Neuronal stem cell (in vitro differentiated cells): Measurements from ENCODE around the gene CCL1.

ENCODE experiments used
- DNase-seq: peaks from one replicate; pipeline ENCODE4 v3.0.0-alpha.2; 2013; ENCODE audit warnings: low spot score
- H2AFZ ChIP-seq: one replicate; pipeline ENCODE4 v1.6.1; 2013; ENCODE audit warnings: mild to moderate bottlenecking, low read length, inconsistent platforms
- H2AK5ac ChIP-seq: 2 replicates; pipeline ENCODE4 v1.6.1; 2013; ENCODE audit warnings: low read depth, mild to moderate bottlenecking, inconsistent platforms, low read length, moderate library complexity, mixed read lengths
- H2BK120ac ChIP-seq: 2 replicates; pipeline ENCODE4 v1.6.1; 2013; ENCODE audit warnings: low read depth, mild to moderate bottlenecking, inconsistent platforms, low read length, moderate library complexity, mixed read lengths
- H2BK12ac ChIP-seq: one replicate; pipeline ENCODE4 v1.6.1; 2013; ENCODE audit warnings: low read length, inconsistent platforms
- H2BK15ac ChIP-seq: 2 replicates; pipeline ENCODE4 v1.6.1; 2013; ENCODE audit warnings: mild to moderate bottlenecking, low read length, inconsistent platforms, mixed read lengths
- H2BK5ac ChIP-seq: one replicate; pipeline ENCODE4 v1.6.1; 2013; ENCODE audit warnings: inconsistent platforms, mild to moderate bottlenecking, low read length, moderate library complexity
- H3K14ac ChIP-seq: one replicate; pipeline ENCODE4 v1.6.1; 2013; ENCODE audit warnings: low read length, inconsistent platforms
- H3K18ac ChIP-seq: 2 replicates; pipeline ENCODE4 v1.6.1; 2013; ENCODE audit warnings: low read length, inconsistent platforms
- H3K23ac ChIP-seq: 2 replicates; pipeline ENCODE4 v1.6.1; 2013; ENCODE audit warnings: low read depth, mild to moderate bottlenecking, mixed read lengths, low read length, inconsistent platforms; ENCODE audit not compliant: poor library complexity
- H3K27ac ChIP-seq: replicated peaks from 3 replicates; pipeline ENCODE4 v1.5.1; 2013; ENCODE audit warnings: low read length, inconsistent platforms
- H3K27me3 ChIP-seq, 3 experiments: 2 replicates each; pipeline ENCODE4 v1.6.1; 2013; ENCODE audit warnings: low read length in 3 of 3, mild to moderate bottlenecking in 2 of 3, inconsistent platforms in 1 of 3, low read depth in 1 of 3, mixed read lengths in 1 of 3, moderate library complexity in 1 of 3; ENCODE audit not compliant: control insufficient read depth in 3 of 3, insufficient read depth in 3 of 3
- H3K36me3 ChIP-seq, 2 donors: replicated peaks in 1 of 2; 2 replicates each; pipeline ENCODE4 v1.6.1; 2013; ENCODE audit warnings: low read length in 2 of 2; ENCODE audit not compliant: control insufficient read depth in 2 of 2, insufficient read depth in 2 of 2
- H3K4ac ChIP-seq: 2 replicates; pipeline ENCODE4 v1.6.1; 2013; ENCODE audit warnings: inconsistent platforms, mild to moderate bottlenecking, low read length, moderate library complexity
- H3K4me1 ChIP-seq, 2 donors: 1 replicate in 1 of 2; 2 replicates in 1 of 2; pipeline ENCODE4 v1.6.1; 2013; ENCODE audit warnings: low read length in 2 of 2, low read depth in 1 of 2; ENCODE audit not compliant: control insufficient read depth in 2 of 2, insufficient read depth in 1 of 2
- H3K4me2 ChIP-seq: one replicate; pipeline ENCODE4 v1.6.1; 2013; ENCODE audit warnings: mild to moderate bottlenecking, low read length, inconsistent platforms; ENCODE audit not compliant: insufficient read depth, poor library complexity, severe bottlenecking
- H3K4me3 ChIP-seq, 2 donors: 2 replicates each; pipeline ENCODE4 v1.5.1; 2013; ENCODE audit warnings: low read length in 2 of 2, mild to moderate bottlenecking in 2 of 2, inconsistent platforms in 1 of 2, moderate library complexity in 1 of 2
- H3K79me1 ChIP-seq: one replicate; pipeline ENCODE4 v1.6.1; 2013; ENCODE audit warnings: low read depth, mild to moderate bottlenecking, inconsistent platforms, low read length, moderate library complexity
- H3K9ac ChIP-seq: one replicate; pipeline ENCODE4 v1.6.1; 2013; ENCODE audit warnings: mild to moderate bottlenecking, low read depth, low read length, inconsistent platforms; ENCODE audit not compliant: poor library complexity
- H3K9me3 ChIP-seq, 2 donors: replicated peaks in 1 of 2; 2 replicates each; pipeline versions ENCODE3 to v1.6.1; 2013; ENCODE audit warnings: low read length in 2 of 2, mild to moderate bottlenecking in 2 of 2, inconsistent platforms in 1 of 2, low read depth in 1 of 2, mixed read lengths in 1 of 2, moderate library complexity in 1 of 2; ENCODE audit not compliant: control insufficient read depth in 2 of 2, insufficient read depth in 1 of 2
- H4K8ac ChIP-seq: one replicate; pipeline ENCODE4 v1.6.1; 2013; ENCODE audit warnings: low read depth, mild to moderate bottlenecking, inconsistent platforms, low read length, moderate library complexity
- H4K91ac ChIP-seq: one replicate; pipeline ENCODE4 v1.6.1; 2013; ENCODE audit warnings: low read length, low read depth, mild to moderate bottlenecking, inconsistent platforms; ENCODE audit not compliant: poor library complexity
- WGBS, 2 donors: extraction: QIAGEN DNeasy Blood & Tissue Kit; methylation state at CpG; one replicate each; pipeline ENCODE4 v1.1.7; 2013; ENCODE audit warnings: missing lambda C conversion rate in 2 of 2, mixed read lengths in 1 of 2; ENCODE audit not compliant: insufficient read length in 2 of 2, insufficient replicate concordance in 1 of 2; ENCODE audit errors: extremely low coverage in 2 of 2; 5-methylcytosine and 5-hydroxymethylcytosine counted together

The CCL1 gene

DNA sequence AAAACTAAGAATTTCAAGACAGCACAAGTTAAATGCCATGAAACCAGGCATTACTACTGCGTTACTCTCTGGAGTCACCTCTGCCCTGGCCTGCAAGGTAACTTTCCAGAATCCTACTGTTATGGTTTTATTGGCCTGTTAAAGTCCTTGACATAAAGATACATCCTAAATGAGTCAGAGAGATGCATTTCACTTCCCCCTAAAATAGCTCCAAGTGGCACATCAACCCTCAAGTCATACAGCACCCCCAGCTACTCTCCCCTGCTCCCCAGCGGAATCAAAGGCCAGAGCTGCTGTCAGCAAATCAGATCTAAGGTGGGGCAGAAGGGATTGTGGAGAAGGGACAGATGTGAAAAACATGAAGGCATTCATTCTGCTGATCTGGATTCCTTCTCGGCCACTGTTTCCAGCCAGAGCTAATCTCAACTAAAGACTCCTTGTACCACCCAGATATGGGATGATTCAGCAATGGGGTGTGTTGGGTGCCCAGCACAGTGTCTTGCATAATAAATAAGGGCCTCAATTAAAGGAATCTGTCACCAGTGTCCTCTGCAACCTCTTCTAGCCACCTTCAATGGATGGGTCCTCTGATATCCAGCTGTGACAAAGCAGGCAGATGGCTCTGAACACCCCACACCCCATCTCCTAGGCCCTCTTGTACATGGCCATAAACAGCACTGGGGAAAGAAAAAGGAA is 8.5 kb upstream of the CCL1 start:
- Histone ChIP-seq H3K18ac (no peak overlapping the region), H3K79me1 (no peaks in the 10 kb centered on the region), H3K9me3 (no peaks in the 10 kb centered on the region), H3K4me2 (no peak overlapping the region), H4K91ac (no peak overlapping the region), H2BK120ac (no peak overlapping the region), H3K4ac (no peak overlapping the region), H3K4me3 (no peak overlapping the region), H3K14ac (no peak overlapping the region), H3K27me3 (no peaks in the 10 kb centered on the region), H2BK5ac (no peak overlapping the region), H2BK12ac (no peak overlapping the region), H3K36me3 (no peaks in the 10 kb centered on the region), H3K4me1 (no peaks in the 10 kb centered on the region), H4K8ac (no peak overlapping the region), H2AFZ (no peak overlapping the region), H2BK15ac (no peak overlapping the region), H3K9ac (no peak overlapping the region), H2AK5ac (no peak overlapping the region), H3K27ac (no peak overlapping the region), H3K23ac (no peak overlapping the region)
- no CpG with 5 or more reads among the region's 3 CpGs for WGBS, 2 donors
- no peak for DNase-seq

DNA sequence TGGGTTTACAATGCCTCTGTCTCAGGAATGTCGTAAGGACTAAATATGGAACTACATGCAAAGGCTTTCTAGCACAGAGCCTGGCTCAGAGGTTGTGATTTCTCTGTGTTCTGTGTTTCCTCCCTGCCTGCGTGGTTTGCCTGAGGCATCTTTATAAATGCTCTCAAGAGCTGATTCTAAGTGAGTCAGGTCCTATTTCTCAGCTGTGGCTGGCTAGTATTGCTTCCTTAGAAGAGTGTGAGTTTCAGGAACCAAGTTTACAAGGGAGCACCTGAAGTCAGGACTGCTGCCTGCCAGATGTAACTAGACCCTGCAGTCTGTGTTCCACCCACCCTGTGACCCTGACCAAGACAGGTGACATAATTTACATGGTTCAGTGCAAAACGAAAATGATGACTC is 8.0 kb upstream of the CCL1 start:
- Histone ChIP-seq H2BK12ac (no peak overlapping the region), H3K14ac (no peak overlapping the region), H3K4me1 (no peaks in the 10 kb centered on the region), H2BK15ac (no peak overlapping the region), H3K4me3 (no peak overlapping the region), H3K9me3 (no peaks in the 10 kb centered on the region), H3K9ac (no peak overlapping the region), H3K27me3 (no peaks in the 10 kb centered on the region), H3K4ac (no peak overlapping the region), H4K91ac (no peak overlapping the region), H3K18ac (no peak overlapping the region), H4K8ac (no peak overlapping the region), H2AFZ (no peak overlapping the region), H3K27ac (no peak overlapping the region), H3K36me3 (no peaks in the 10 kb centered on the region), H3K79me1 (no peaks in the 10 kb centered on the region), H2BK5ac (no peak overlapping the region), H2BK120ac (no peak overlapping the region), H3K4me2 (no peak overlapping the region), H2AK5ac (no peak overlapping the region), H3K23ac (no peak overlapping the region)
- no peak for DNase-seq
- WGBS, 2 donors = no CpG with 5 or more reads among the region's 3 CpGs

GRCh38 chr17:34370376-34370996 is 7.5 kb upstream of the CCL1 start:
- no peak overlapping the region for H3K9ac ChIP-seq
- H3K4me3 ChIP-seq = no peak overlapping the region
- H2BK5ac ChIP-seq = no peak overlapping the region
- no peak overlapping the region for H3K14ac ChIP-seq
- H3K18ac ChIP-seq = no peak overlapping the region
- no peaks in the 10 kb centered on the region for H3K27me3 ChIP-seq
- no peak overlapping the region for H3K4me2 ChIP-seq
- H3K4me1 ChIP-seq = no peaks in the 10 kb centered on the region
- H2BK12ac ChIP-seq = no peak overlapping the region
- H2BK120ac ChIP-seq = no peak overlapping the region
- H3K9me3 ChIP-seq = no peaks in the 10 kb centered on the region
- WGBS, 2 donors = no CpG with 5 or more reads among the region's 5 CpGs
- H3K27ac ChIP-seq = no peak overlapping the region
- H2AK5ac ChIP-seq = no peak overlapping the region
- no peak overlapping the region for H4K91ac ChIP-seq
- DNase-seq = no peak
- H2BK15ac ChIP-seq = no peak overlapping the region
- no peaks in the 10 kb centered on the region for H3K79me1 ChIP-seq
- no peaks in the 10 kb centered on the region for H3K36me3 ChIP-seq
- H3K4ac ChIP-seq = no peak overlapping the region
- H4K8ac ChIP-seq = no peak overlapping the region
- H3K23ac ChIP-seq = no peak overlapping the region
- no peak overlapping the region for H2AFZ ChIP-seq

DNA sequence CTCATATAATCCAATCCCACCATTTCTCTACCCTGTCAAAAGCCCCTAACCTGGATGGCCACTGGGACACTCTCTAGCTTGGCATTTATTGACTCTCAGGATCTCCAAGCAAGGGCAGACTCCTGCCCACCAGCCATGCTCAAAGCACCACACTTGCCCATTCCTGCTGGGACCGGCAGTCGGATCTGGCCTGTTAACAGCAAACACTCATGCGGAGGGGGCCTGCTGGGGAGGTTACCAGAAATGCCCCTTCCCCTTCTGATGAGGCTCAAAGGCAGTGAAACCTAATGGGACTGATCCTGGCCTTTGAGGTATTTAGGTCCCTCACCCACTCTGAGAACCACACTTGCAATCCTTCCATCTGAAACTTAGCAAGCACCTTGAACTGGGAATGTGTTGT is 6.5 kb upstream of the CCL1 start:
- Histone ChIP-seq H2AFZ (no peak overlapping the region), H3K4me2 (no peak overlapping the region), H2BK15ac (no peak overlapping the region), H2BK5ac (no peak overlapping the region), H2AK5ac (no peak overlapping the region), H3K4me3 (no peak overlapping the region), H3K23ac (no peak overlapping the region), H2BK120ac (no peak overlapping the region), H4K91ac (no peak overlapping the region), H3K79me1 (no peaks in the 10 kb centered on the region), H3K4me1 (no peaks in the 10 kb centered on the region), H3K36me3 (no peaks in the 10 kb centered on the region), H3K27me3 (no peaks in the 10 kb centered on the region), H3K18ac (no peak overlapping the region), H3K9ac (no peak overlapping the region), H3K14ac (no peak overlapping the region), H4K8ac (no peak overlapping the region), H3K4ac (no peak overlapping the region), H3K27ac (no peak overlapping the region), H3K9me3 (no peaks in the 10 kb centered on the region), H2BK12ac (no peak overlapping the region)
- DNase-seq = no peak
- WGBS, 2 donors = no CpG with 5 or more reads among the region's 3 CpGs
